SK-N-SH (cell line): ENCODE measurements around the gene KCNMB1. TPM values are rescaled to one million over a fixed set of nuclear protein-coding genes. Genes with fewer than 3 reads are reported as not detected.

Experiments used
- CTCF ChIA-PET: fragments of 300-600, 350-600 bp; formaldehyde crosslinking; extraction: SDS; loops from one replicate; lab custom pipeline; 2021; lab: Yijun Ruan, JAX
- POLR2A ChIA-PET: fragments of 350-600 bp; sonication (Branson Sonifier 250); formaldehyde crosslinking; extraction: SDS; loops from one replicate; lab custom pipeline; 2020; ENCODE audit warnings: antibody characterized with exemption, inconsistent platforms; lab: Yijun Ruan, JAX
- DNase-seq: peaks from one replicate; pipeline ENCODE4 v3.0.0; 2012
- H2AFZ ChIP-seq: fragments of 200-600 bp; sonication (generic); 2 replicates; pipeline ENCODE4 v1.8.1; 2016; ENCODE audit warnings: antibody characterized with exemption, mild to moderate bottlenecking, low read depth
- H3F3A ChIP-seq: fragments of 200-600 bp; sonication (generic); replicated peaks from 2 replicates; pipeline ENCODE3; 2016; ENCODE audit warnings: antibody characterized with exemption, mild to moderate bottlenecking; ENCODE audit not compliant: insufficient read depth
- H3K27ac ChIP-seq, 2 experiments: fragments of 200-500 bp in 1 of 2; fragments of 200-600 bp in 1 of 2; sonication (Bioruptor generic) in 1 of 2; sonication (generic), shearing (Covaris generic) in 1 of 2; 2 replicates each; pipeline versions ENCODE4 v1.5.1 to v1.6.1; 2014 to 2016; ENCODE audit warnings: low read depth in 2 of 2, inconsistent platforms in 1 of 2, low read length in 1 of 2, mild to moderate bottlenecking in 1 of 2, mixed read lengths in 1 of 2
- H3K27me3 ChIP-seq: fragments of 200-600 bp; sonication (generic), shearing (Covaris generic); 2 replicates; pipeline ENCODE4 v1.6.1; 2016; ENCODE audit warnings: mixed run types; ENCODE audit not compliant: insufficient read depth
- H3K36me3 ChIP-seq, 2 experiments: fragments of 200-500 bp in 1 of 2; fragments of 200-600 bp in 1 of 2; sonication (Bioruptor generic) in 1 of 2; sonication (generic) in 1 of 2; replicated peaks in 1 of 2; 2 replicates each; pipeline versions ENCODE3 to v1.5.1; 2014 to 2016; ENCODE audit warnings: low read length in 1 of 2, mild to moderate bottlenecking in 1 of 2; ENCODE audit not compliant: insufficient read depth in 2 of 2, control insufficient read depth in 1 of 2
- H3K4me1 ChIP-seq, 2 experiments: fragments of 200-500 bp in 1 of 2; fragments of 200-600 bp in 1 of 2; sonication (Bioruptor generic) in 1 of 2; sonication (generic), shearing (Covaris generic) in 1 of 2; 2 replicates each; pipeline versions ENCODE4 v1.5.1 to v1.6.1; 2014 to 2016; ENCODE audit warnings: low read depth in 1 of 2, low read length in 1 of 2, mixed run types in 1 of 2; ENCODE audit not compliant: insufficient read depth in 2 of 2, control insufficient read depth in 1 of 2
- H3K4me2 ChIP-seq: fragments of 200-600 bp; sonication (generic), shearing (Covaris generic); 2 replicates; pipeline ENCODE4 v1.6.1; 2017; ENCODE audit warnings: mixed run types
- H3K4me3 ChIP-seq, 2 experiments: fragments of 200-500 bp in 1 of 2; fragments of 200-600 bp in 1 of 2; sonication (Bioruptor generic) in 1 of 2; sonication (generic), shearing (Covaris generic) in 1 of 2; 2 replicates each; pipeline versions ENCODE4 v1.5.1 to v1.8.1; 2014 to 2016; ENCODE audit warnings: low read depth in 2 of 2, inconsistent platforms in 1 of 2, low read length in 1 of 2, mild to moderate bottlenecking in 1 of 2, mixed read lengths in 1 of 2, moderate library complexity in 1 of 2
- H3K79me2 ChIP-seq: fragments of 200-600 bp; sonication (generic); 2 replicates; pipeline ENCODE4 v1.8.1; 2017; ENCODE audit warnings: mild to moderate bottlenecking; ENCODE audit not compliant: insufficient read depth
- H3K9ac ChIP-seq: fragments of 200-600 bp; sonication (generic); 2 replicates; pipeline ENCODE4 v1.6.1; 2017; ENCODE audit warnings: mixed run types
- H3K9me2 ChIP-seq: fragments of 200-600 bp; sonication (generic); 2 replicates; pipeline ENCODE4 v1.6.1; 2017; ENCODE audit warnings: mixed run types
- H3K9me3 ChIP-seq: fragments of 200-600 bp; sonication (generic); 2 replicates; pipeline ENCODE4 v1.6.1; 2017; ENCODE audit warnings: mixed run types, mild to moderate bottlenecking, moderate library complexity
- H4K20me1 ChIP-seq: fragments of 200-600 bp; sonication (generic); 2 replicates; pipeline ENCODE4 v1.6.1; 2017; ENCODE audit warnings: mild to moderate bottlenecking, mixed run types; ENCODE audit not compliant: insufficient read depth
- CHD2 ChIP-seq: fragments of 150-350 bp; IDR thresholded peaks from 2 replicates; pipeline ENCODE4 v1.6.1; 2018; ENCODE audit warnings: low read length; ENCODE audit not compliant: partially characterized antibody
- EP300 ChIP-seq, 2 experiments: IDR thresholded peaks; 2 replicates each; pipeline versions ENCODE4 v1.4.0 to v1.6.1; 2012; ENCODE audit warnings: borderline replicate concordance in 1 of 2, low read depth in 1 of 2, low read length in 1 of 2
- EZH2phosphoT487 ChIP-seq: fragments of 200-600 bp; sonication (generic); IDR thresholded peaks from 2 replicates; pipeline ENCODE4 v1.6.1; 2017; ENCODE audit warnings: low read depth, mixed run types, mild to moderate bottlenecking, antibody characterized with exemption, moderate library complexity, borderline replicate concordance
- FOXJ3 ChIP-seq: sonication (generic); formaldehyde crosslinking; IDR thresholded peaks from 2 replicates; pipeline ENCODE4 v1.5.1; 2020; ENCODE audit warnings: mild to moderate bottlenecking, missing genetic modification reagents
- GATA2 ChIP-seq: sonication (generic); formaldehyde crosslinking; IDR thresholded peaks from 2 replicates; pipeline ENCODE4 v1.5.0; 2020; ENCODE audit warnings: mild to moderate bottlenecking, missing genetic modification reagents
- MAX ChIP-seq: IDR thresholded peaks from 2 replicates; pipeline ENCODE4 v1.4.0; 2012; ENCODE audit warnings: low read depth
- MXI1 ChIP-seq: IDR thresholded peaks from 2 replicates; pipeline ENCODE4 v1.6.1; 2012; ENCODE audit warnings: mild to moderate bottlenecking, low read depth, low read length, improper control_type of control experiment
- NFIC ChIP-seq: IDR thresholded peaks from 2 replicates; pipeline ENCODE4 v1.4.0; 2012; ENCODE audit warnings: borderline replicate concordance
- NRF1 ChIP-seq: IDR thresholded peaks from 2 replicates; pipeline ENCODE4 v1.6.1; 2012; ENCODE audit warnings: low read depth, mild to moderate bottlenecking, low read length
- POLR2AphosphoS5 ChIP-seq: IDR thresholded peaks from 2 replicates; pipeline ENCODE4 v1.6.1; 2012; ENCODE audit warnings: low read depth, low read length
- RCOR1 ChIP-seq: fragments of 150-350 bp; IDR thresholded peaks from 2 replicates; pipeline ENCODE4 v1.6.1; 2017; ENCODE audit warnings: antibody characterized with exemption, low read length
- REST ChIP-seq: IDR thresholded peaks from 2 replicates; pipeline ENCODE4 v1.6.1; 2012; ENCODE audit warnings: mild to moderate bottlenecking, low read depth, low read length, moderate library complexity
- RFX5 ChIP-seq: IDR thresholded peaks from 2 replicates; pipeline ENCODE4 v1.6.1; 2012; ENCODE audit warnings: mild to moderate bottlenecking, improper control_type of control experiment, low read length
- SIN3A ChIP-seq: IDR thresholded peaks from 2 replicates; pipeline ENCODE4 v1.6.1; 2012; ENCODE audit warnings: low read depth, mild to moderate bottlenecking, low read length, moderate library complexity, borderline replicate concordance
- TAF1 ChIP-seq: IDR thresholded peaks from 2 replicates; pipeline ENCODE4 v1.6.1; 2012; ENCODE audit warnings: low read depth, mild to moderate bottlenecking, low read length, moderate library complexity, borderline replicate concordance
- USF1 ChIP-seq: IDR thresholded peaks from 2 replicates; pipeline ENCODE4 v1.4.0; 2012; ENCODE audit warnings: low read depth, borderline replicate concordance
- USF2 ChIP-seq: fragments of 150-350 bp; IDR thresholded peaks from 2 replicates; pipeline ENCODE4 v1.6.1; 2017; ENCODE audit warnings: antibody characterized with exemption, low read length, low read depth, borderline replicate concordance
- ZBTB33 ChIP-seq: IDR thresholded peaks from 2 replicates; pipeline ENCODE4 v1.4.0; 2012; ENCODE audit warnings: low read depth, borderline replicate concordance
- WGBS: methylation state at CpG from one replicate; pipeline ENCODE4 v1.1.6; 2017; ENCODE audit warnings: low lambda C conversion rate; 5-methylcytosine and 5-hydroxymethylcytosine counted together
- polyA plus RNA-seq, 3 experiments: library from polyadenylated mRNA; depleted of rRNA; stranded (reverse); fragments of >200 nt; gene quantifications; 2 replicates each; pipeline ENCODE4 v1.2.3, GENCODE V29; 2012

The KCNMB1 gene
- polyA plus RNA-seq, 1 of the 3 experiments (the other 2 are of a cell fraction) = not detected

GRCh38 chr5:170355601-170356098 lies 33.5 kb downstream of the KCNMB1 start:
- DNase-seq = no peak
- CTCF ChIA-PET = interaction anchor here (1.8 kb wide), 1 partner anchor 129 kb away, joined by 6 read pairs; no protein-coding TSS in a partner anchor
- H3K4me1 ChIP-seq = peaks cover 0 to 19% of the 10 kb centered on the region in 2 experiments; a peak in 1 of 4 replicates
- H3K4me3 ChIP-seq = no peak overlapping the region
- WGBS = 50% methylated on average over 7 of the region's 8 CpGs
- no peak overlapping the region for H3K27ac ChIP-seq
- TF ChIP-seq RFX5 (no peak), REST (no peak), CHD2 (no peak), EP300 (IDR thresholded peaks at IDR 0.05; ENCODE audit: borderline replicate concordance in 1 of 2, low read depth in 1 of 2, low read length in 1 of 2) (no peak), NFIC (no peak), TAF1 (no peak), USF2 (no peak), EZH2phosphoT487 (no peak), ZBTB33 (no peak), FOXJ3 (CRISPR knock-in tag) (no peak), NRF1 (no peak), MAX (no peak), SIN3A (no peak), MXI1 (no peak), POLR2AphosphoS5 (no peak), RCOR1 (no peak), GATA2 (CRISPR knock-in tag) (no peak), USF1 (no peak)
- H3K4me2 ChIP-seq = no peak overlapping the region
- H3F3A ChIP-seq = no peaks in the 10 kb centered on the region
- POLR2A ChIA-PET = no interaction called here
- peaks cover 40% of the 10 kb centered on the region for H3K27me3 ChIP-seq
- no peaks in the 10 kb centered on the region for H4K20me1 ChIP-seq
- H3K9me2 ChIP-seq = no peaks in the 10 kb centered on the region
- no peak overlapping the region for H3K9ac ChIP-seq
- H2AFZ ChIP-seq = no peak overlapping the region
- no peaks in the 10 kb centered on the region for H3K79me2 ChIP-seq
- no peaks in the 10 kb centered on the region for H3K9me3 ChIP-seq
- H3K36me3 ChIP-seq = no peaks in the 10 kb centered on the region
